H4 (cell line): Measurements from ENCODE around the gene RUNX2. TPM values are rescaled to one million over a fixed set of nuclear protein-coding genes. Genes with fewer than 3 reads are reported as not detected.
A peak's percentile ranks its signal among the peaks of the same experiment; 100 is the strongest.
"Not testable (repeated sequence)": the region's sequence is repeated elsewhere in the genome, so short reads cannot be mapped to it uniquely, and the experiment has no call there.

Experiments used
- DNase-seq: peaks from one replicate; pipeline ENCODE4 v3.0.0-alpha.2; 2015; ENCODE audit warnings: low spot score
- total RNA-seq: library from RNA; depleted of rRNA; stranded (reverse); fragments of >200 nt; shearing (Covaris generic); gene quantifications from 2 replicates; pipeline ENCODE4 v1.2.3, GENCODE V29; 2014

RUNX2 gene
- total RNA-seq, 1 experiment from 2014 or later: 37.7 TPM

DNA sequence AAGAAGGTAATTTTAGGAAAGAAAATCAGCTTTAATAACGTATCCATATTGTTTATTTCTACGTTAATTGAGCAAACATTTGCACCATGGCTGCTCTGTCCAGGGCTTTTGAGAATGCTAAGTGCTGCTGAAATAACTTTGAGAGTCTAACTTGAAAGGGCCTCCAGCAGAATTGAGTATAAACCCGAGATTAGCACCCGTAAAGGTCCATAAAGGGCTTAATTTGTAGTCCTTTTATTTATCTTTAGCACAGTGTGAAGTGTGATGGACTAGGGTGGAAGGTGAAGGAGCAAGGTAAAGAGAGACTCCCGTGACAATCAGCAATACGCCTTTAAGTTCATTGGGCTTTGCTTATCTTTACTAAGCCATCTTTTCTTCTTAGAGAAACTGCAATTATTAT lies 127.3 kb downstream of the RUNX2 start:
- no peak for DNase-seq

GRCh38 chr6:45457141-45457540 lies 129.0 kb downstream of the RUNX2 start:
- DNase-seq: no peak

- DNase-seq: no peak
Measured at GRCh38 chr6:45458672-45459071, 130.5 kb downstream of the RUNX2 start.

- DNase-seq: no peak
Measured at GRCh38 chr6:45460166-45460565, 132.0 kb downstream of the RUNX2 start.

GRCh38 chr6:45461486-45461885 lies 133.4 kb downstream of the RUNX2 start:
- DNase-seq: no peak

DNA sequence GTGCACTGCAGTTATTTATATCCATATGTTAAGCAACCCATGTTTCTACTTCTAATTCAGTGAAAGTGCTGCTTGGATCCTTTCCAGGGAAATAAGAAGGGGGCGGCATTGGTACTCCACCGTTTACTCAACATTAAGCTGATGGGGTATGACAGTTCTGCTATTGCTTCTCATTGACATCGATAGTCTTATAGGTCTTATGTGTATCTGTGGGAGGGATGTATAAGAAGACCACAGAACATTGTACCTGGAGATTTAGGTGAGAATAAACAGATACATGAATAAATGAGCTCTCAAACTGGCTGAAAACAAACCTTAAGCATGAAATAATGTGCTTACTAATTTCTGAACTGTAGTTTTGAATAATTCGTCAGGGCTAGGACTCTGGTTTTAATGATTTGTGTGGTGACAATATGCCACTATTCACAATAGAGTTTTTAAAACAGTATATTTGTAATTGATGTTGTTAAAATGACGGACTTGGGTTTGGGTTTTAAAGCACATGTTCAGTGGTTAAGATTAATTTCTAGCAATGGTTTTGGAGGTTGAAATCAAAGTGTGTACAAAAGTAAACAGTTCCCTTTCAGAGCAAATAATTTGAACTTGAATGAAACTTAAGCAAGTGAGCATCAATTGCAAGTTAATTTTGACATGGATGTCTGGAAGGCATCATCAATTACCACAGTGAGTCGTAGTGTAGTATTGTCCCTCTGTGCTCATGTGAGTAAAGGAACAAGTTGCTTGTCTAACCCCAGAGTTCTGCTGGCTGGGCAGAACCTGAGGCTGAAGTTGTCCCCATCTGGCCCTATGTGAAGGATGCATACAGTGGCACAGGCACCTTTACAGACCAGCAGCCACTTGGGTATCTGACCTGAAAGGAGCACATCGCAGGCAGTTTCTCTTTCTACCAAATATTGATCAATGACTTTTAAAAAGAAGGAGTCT lies 134.3 kb downstream of the RUNX2 start:
- no peak for DNase-seq

GRCh38 chr6:45464685-45465084 lies 136.6 kb downstream of the RUNX2 start:
- no peak for DNase-seq

DNA sequence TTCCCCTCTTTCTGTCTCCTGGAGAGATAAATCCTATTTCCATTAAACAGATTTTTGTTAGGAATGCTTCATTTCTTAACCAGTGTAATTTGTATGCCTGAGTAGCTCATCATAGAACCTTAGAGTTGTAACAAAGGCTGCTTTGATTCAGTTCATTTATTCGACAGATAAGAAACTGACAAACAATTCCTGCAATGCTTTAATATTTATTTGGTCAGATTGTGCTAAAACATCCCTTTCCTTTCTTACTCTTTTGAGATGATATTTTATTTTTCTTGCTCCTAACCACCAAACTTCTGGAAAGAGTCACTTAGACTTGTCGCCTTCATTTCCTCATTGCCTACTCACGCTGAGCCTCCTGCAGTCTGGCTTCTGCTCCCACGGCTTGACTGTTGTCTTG lies 138.6 kb downstream of the RUNX2 start:
- DNase-seq: no peak

- not testable (repeated sequence) for DNase-seq
Measured at GRCh38 chr6:45467417-45467816, 139.3 kb downstream of the RUNX2 start.

DNA sequence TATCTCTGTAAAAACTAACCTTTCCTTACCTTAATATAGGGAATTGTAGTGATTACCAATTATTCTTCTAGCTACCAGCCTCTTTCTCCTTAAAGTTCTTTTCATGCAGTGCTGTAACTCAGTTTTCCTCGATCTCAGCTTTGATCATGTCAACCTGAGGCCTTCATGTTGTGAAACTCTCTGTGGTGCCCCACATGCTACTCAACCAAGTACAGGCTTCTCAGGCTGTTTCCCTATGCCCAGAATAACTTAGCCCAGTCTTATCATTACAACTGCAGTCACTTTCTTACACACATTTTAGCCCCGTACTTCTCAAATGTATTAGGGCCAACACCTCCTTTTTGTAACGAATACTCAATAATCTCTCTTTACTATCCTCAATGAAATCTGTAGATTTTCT lies 139.7 kb downstream of the RUNX2 start:
- DNase-seq: no peak

- no peak for DNase-seq
Measured at GRCh38 chr6:45469663-45470062, 141.5 kb downstream of the RUNX2 start.

DNA sequence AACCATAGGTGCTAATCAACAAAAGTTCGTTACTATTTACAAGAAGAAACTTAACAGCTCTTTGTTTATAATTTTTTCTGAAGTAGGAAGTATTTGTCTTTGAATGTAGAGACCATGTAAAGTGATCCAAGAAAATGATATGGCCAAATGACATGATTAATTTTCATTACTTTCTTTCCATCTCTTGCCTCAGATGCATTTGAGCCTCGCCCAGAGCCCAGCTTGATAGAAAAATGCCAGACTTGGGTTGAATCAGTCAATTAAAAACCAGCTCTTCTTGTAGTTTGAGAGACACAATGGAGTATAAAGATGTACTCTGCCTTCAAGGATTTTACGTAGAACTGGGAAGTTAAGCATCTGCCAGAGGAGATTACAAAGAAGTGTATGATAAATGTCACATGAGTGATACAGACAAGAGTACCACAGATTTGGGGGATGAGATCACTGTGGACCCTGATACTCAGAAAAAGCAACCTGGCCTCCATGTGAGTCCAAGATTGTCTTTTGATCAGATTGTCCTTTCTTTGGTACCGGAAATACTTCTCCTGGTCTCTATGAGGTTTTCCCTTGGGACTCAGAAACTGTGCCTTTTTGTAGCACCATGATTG lies 142.1 kb downstream of the RUNX2 start:
- DNase-seq: no peak

DNA sequence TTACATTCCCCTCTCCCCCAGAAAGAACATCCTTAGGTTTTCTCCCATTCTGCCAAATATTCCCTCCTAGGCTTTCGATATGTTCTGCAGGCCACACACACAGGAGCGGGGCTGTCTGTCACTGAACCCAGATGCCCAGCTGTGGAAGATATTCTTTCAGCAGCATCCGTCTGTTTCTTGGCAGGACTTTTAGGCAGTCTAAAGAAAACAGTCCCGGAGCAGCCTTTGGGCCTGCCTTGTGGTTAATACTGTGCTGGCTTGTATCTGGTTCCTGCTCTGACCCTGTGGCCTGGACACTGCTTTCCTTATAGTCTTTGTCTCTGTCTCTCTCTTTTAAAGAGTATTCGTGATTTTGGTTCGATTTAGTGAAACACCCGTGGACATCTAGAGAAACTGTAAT lies 144.3 kb downstream of the RUNX2 start:
- DNase-seq: no peak

DNA sequence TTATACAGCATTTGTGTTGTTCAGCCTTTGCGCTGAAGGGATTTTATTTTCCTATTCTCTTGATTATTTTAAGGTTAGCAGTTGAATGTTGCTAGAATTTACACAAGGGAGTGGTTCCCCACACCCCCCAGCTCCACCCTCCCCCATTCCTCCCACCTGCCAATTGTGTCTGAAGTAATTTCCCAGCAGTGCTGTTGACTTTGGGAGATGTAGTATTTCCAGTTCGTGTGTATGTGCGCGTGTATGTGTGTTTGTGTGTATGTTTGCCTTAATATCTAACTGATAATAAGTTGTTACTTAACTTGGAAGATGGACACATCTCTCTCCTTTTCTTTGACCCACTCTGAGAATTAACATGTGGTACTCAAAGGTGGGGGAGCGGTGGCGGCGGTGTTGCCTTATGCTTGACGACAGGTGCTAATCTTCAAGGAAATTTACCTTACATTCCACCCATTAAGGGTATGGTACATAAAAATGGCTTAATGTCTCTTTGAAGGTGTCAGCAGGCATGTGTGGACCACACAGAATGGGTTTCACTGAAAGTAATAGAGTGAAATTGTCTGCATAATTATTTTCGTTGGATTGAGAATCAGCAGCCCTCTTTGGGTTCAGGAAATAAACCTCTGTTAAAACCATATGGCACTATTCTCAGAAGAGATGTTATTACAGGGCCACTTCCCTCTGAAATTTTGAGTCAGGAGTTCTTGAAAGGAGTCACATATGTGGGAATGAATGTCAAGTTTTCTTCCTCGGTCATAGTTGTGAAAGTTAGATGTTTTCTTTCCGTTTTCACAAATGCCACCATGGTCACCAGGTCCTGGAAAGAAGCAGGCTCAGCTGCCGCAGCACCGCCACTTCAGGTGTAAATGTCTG lies 145.2 kb downstream of the RUNX2 start:
- no peak for DNase-seq

DNA sequence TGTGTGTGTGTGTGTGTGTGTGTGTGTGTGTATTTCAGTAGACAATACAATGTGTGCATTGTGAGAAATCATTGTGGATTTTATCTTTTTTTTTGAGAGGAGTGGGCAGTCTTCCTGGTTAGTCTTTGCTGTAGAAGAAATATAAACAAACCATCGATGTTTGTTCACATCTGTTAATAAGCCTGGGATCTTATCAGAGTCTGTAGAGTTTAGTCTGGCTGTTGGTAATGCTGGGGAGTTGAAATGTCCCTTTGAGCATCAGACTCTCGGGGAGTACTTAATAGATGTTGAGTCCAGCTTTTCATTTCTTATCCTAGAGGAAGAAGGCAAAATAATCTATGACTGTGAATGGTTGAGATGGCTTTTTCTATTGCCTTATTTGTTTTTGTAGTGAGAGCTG lies 146.2 kb downstream of the RUNX2 start:
- DNase-seq: no peak

DNA sequence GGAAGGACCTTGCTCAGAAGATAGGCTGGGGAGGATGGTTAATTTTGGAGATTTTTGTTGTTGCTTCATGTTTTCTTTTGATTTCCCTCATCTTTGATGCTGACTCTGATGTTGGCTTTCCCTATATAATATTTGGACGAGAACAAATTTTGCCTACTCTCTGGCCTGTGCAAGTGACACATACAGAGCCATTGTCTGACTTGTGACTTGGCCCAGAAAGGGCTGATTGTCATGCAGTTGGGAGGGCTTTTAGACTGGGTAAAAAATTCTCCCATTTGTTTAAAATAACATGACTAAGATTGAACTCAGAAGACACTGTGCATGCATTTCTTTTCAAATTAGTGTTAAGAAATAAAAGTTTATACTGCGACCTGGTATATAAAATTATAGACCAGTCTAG lies 148.2 kb downstream of the RUNX2 start:
- no peak for DNase-seq

DNA sequence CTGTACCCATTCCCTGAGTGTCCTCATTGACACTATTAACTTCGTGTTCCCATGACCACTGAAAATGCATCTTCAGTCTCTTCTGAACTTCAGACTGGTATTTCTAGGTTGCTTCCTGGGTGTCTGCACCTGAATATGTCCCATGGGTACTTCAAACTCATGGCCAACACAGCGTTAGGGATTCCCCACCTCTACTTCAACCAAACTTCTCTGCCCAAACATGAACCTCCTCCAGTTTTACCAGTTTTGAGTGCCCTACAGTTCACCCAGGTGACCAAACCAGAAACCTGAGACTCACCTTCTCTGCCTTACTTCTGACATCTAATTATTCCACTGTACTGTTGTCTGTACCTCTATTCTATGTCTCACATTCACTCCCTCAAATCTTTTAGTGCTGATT lies 149.1 kb downstream of the RUNX2 start:
- DNase-seq: no peak

- DNase-seq: no peak
Measured at GRCh38 chr6:45477790-45478189, 149.7 kb downstream of the RUNX2 start.

GRCh38 chr6:45478240-45478639 lies 150.1 kb downstream of the RUNX2 start:
- no peak for DNase-seq

DNA sequence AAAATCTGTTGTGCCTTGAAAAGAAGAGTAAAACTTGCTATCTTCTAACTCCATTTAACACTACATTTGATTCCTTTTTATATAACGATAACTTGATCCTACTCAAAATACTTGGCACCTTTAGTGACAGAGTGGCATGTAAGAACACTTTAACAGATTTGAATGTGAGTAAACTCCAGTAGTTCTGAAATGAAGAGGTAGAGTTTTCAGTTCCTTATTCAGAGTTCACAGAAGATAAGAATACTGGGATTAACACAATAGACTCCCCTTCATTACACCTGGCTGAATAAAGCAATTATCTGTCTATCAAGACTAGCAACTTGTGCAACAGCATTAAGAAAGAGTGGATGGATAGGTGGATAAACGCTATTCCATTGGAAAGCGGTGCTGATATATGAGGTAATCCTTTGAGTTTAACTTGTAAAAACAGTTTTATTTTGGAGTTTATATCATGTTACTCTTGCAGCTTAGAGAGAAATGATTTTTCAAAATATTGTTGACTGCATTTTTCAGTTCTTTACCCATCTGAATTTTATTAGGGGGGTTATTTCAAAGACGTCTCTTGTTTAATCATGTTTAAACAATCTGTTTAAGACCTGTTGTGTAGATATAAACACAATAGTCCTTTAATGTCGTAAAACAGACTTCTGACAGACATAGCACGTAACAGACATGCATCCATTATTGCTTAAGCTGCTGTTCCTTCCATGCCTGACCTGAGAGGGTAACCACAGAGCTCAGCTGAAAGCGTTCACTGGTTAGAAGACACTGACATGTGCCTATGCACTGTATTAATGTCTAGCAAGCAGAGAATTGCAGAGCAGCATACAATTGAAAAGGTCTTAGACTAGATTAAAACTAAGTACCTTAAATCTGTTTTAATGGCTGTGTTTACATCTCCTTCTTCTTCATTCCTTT lies 152.0 kb downstream of the RUNX2 start:
- peak; percentile 77 for DNase-seq

DNA sequence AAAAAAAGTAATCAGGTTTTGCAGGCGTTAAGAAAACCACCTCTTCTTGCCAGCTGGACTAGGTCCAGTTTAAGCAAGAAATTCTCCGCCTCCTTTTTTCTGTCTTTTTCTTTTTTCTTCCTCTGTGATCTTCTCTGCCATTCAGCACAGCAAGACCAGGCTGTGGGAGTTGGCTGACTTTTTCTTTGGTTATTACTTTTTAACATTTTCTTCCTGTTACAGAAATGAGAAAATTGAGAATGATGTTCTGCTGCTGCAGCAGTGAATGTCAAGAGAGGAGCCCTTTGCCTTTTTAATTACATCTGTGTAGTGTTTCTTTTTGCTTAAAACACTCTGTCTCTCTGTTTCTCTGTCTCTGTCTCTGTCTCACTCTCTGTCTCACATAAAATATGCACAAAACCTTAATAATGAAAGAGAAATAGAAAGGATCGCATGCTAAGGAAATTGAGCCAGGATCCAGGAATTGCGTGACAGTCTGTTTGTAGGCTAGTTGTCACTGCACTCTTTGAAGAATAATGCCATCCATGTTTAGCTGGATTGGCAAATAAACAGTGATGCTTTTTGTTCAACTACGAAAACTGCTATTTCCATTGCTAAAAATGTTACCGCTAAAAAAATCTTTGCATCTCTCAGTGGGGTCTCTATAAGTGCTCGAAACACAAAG lies 152.8 kb downstream of the RUNX2 start:
- no peak for DNase-seq
